GM19452 (cell line): ENCODE measurements around the gene FYN.

Experiments
- ATAC-seq: cut with Tn5 transposase; IDR thresholded peaks from one replicate; pipeline ENCODE4 v1.9.1; 2021; ENCODE audit not compliant: unreplicated experiment

FYN gene

GRCh38 chr6:111772381-111772780 lies 100.9 kb downstream of the FYN start:
- ATAC-seq = no peak

- ATAC-seq = no peak
Measured at GRCh38 chr6:111771629-111772028, 101.6 kb downstream of the FYN start.

DNA sequence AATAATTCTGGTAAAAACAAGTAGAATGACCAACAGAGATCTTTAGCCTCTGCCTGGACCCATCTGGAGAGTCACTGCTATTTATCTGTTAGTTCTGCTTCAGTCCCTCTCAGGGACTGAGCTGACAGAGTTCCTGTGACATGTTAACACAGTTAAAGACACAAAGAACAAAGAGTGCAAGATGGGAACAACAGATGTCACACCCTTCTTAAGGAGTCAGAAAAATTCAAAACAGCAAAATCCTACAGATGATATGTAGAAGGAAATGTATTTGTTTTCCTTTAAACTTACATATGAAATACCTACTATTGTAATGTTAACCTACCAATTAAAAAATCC lies 102.2 kb downstream of the FYN start:
- no peak for ATAC-seq

- no peak for ATAC-seq
Measured at GRCh38 chr6:111770263-111771093, 102.8 kb downstream of the FYN start.

DNA sequence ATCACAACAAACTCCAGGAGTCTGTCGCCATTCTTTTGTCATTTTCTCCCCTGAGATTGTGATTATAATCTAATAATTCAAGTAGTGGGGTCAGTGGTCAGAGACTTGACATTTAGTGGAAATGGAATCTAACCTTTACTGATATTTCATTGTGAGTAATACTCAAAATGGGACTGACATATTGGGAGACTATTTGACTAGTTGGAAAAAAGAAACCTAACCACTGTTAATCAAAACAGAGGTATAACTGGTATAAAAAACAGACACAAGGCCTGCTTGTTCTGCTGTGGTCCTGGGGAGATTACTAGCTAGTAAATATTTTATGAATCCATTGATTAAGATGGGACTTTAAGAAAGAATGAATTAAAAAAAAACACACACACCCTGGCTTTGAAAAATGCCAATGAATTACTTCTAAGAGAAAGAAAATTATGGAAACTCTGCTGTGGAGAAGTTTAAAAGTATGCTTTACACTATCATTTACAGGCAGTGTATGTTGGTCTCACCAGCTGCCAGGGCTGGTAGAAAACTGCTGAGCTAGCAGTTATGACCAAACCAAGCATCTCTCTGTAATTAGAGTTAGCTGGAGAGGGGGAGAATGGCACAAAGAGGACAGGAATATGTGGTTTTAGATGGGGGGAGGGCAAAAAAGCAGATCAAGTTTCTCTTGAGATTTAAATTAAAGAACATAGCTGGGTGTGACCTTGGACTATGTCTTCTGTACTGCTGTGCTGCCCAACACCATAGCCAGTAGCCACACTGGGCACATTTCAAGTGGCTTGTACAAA lies 103.7 kb downstream of the FYN start:
- no peak for ATAC-seq

GRCh38 chr6:111768431-111768770 lies 104.9 kb downstream of the FYN start:
- ATAC-seq = no peak

- no peak for ATAC-seq
Measured at GRCh38 chr6:111767752-111768430, 105.4 kb downstream of the FYN start.

DNA sequence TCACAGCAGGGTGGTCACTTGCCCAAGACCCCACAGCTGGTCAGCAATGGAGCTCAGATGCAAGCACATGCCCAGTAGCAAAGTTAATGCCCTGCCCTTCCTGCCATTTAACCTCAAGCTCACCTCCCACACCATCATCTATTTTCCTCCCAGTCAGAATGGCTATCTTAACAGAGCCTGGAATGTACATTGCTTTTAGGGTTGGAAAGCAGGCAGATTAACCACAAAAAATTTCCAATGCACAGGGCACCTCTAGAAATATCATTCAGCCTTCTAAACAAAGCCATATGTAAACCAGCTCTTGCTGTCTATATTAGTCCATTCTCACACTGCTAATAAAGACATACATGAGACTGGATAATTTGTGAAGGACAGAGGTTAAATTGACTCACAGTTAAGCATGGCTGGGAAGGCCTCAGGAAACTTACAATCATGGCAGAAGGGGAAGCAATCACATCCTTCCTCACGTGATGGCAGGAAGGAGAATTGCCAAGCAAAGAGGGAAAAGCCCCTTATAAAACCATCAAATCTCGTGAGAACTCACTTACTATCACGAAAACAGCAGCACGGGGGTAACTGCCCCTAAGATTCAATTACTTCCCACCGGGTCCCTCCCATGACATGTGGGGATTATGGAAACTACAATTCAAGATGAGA lies 106.9 kb downstream of the FYN start:
- ATAC-seq = no peak

GRCh38 chr6:111765763-111766162 lies 107.5 kb downstream of the FYN start:
- ATAC-seq = no peak

DNA sequence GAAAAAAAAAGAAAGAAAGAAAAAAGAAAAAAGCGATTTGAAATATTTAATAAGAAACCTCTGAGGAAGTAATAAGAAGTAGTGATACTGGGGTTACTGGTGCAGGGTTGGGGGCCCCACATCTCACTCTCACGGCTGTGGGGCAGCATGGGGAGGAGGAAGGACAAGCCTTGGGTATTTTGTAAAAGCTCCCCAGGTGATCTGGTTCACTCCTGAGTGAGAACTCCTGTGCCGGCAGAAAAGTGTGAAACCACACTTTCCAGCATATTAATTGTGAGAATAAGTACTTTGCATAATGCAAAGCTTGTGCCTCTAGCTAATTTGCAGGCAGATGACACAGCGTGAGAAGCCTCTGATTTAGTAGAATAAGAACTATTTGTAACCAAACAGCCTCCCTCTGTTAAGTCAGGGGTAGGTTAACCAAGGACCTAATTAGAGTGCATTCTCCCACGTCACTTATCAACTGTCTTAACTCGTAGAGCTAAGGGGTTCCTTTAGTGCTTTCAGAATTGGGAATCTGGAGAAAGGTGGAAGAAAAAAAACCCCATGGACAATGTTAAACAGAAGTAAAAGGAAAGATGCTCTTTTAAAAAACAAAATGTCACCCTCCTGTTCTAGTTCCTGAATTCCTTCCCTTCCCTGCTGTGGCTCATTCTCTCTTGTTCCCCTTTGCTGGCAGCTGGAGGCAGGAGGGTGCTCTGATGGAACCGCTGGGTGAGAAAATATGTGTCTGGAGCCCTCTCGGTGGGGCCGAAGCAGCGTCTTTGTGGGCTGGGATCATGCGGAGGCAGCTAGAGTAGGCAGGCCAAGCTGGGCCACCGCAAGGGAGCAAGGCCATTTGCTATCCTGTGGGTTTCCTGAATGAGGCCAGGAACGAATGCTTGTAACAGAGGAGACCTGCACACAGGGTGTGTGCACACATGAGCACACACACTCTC lies 108.7 kb downstream of the FYN start:
- peak; percentile 83 for ATAC-seq

DNA sequence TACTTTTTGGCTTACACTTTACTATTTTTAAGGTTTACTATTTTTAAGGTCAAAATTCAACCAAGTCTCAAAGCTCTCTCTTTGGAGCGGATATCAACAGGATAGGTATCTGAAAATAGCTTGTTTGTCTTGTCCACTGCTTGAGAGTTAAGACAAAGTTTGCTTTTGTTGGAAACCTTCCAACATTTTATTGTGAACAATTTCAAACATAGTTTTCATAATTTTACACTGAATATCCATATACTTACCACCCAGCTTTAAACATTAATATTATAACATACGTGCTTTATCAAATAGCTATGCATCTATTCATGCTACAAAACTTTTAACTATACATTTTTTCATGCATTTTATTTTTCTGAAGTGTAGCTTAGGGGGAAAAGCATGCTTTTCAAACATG lies 109.9 kb downstream of the FYN start:
- no peak for ATAC-seq

DNA sequence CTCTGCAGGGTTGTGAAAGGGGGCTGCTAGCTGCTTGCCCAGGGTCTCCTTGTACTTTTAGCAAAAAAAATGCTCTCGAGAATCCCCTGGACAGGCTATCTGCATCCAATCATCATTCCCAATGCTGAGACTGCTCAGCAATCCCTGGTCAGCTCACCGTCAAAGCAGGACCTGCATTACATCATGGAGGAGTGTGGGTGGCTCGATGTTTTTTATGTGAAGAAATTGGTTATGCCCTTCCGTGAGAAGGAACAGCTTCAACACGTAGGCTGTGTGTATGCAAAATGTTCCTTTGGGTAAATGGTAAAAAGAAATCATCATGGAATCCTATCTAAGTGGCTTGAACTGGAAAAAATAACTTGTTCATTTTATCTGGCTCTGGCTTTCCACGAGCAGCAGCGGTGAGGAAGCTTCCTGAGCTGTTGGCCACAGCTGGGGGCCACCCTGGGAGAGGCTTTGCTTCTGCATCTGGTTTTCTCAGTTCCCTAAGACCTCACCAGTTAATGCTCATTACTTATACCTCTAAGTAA lies 111.4 kb downstream of the FYN start:
- ATAC-seq = peak; percentile 32

DNA sequence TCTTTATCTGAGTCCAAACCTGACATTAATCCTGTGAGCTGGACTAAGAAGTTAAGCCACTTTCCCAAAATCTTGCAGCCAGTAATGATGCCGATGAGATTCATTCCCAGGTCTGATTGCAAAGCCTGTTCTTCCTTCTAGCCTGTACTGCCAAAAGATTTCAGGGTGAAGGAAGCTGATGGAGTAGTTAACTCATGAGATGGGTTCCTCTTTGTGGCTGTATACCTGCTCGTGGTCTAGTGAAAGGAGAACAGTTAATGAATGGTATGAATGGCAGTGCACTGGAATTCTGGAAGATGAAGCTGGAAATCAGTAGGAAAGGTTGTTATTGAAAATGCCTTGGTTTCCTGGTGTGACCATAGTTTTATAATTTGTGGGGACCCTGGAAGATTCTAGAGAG lies 112.0 kb downstream of the FYN start:
- no peak for ATAC-seq

DNA sequence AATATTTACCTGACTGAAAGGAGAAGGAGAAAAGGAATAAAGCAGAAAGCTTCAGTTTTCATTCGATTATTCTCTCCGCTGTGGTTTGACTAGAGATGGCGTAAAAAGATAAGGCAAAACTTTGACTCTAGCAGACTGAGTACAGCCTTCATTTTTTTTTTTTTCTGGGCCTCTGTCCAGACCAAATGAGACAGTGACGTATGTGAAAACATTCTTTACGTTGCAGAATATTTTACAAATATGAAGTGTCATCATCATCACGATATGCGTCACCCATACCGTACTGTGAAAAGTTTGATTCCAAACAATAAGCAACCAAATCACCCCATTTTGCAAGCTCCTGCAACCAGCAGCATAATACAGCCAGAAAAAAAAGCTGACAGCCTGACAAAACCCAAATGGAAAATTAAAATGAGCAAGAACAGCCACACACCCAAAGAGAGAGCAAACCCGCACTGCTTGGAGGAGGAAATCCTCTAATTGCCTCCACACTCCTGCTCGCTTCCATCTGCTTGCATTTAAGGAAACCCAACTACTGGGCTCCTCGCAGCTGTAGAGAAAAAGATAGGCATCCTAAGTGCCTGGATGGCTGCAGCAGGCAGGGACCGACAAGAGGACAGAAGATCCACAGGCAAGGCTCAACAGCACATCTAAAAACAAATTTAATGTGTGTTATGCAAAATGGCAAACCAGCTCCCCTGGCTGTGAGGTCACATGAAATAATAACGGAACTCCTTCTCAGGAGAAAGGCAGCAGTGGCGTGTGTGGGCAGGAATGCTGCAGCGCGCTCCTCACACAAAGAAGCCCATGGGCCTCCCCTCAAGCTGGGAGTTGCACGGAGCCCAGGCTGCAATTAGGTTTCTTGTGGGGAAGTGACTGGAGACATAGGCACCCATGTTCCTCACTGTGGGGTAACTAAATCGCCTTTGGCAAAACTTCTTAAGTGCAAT lies 113.1 kb downstream of the FYN start:
- ATAC-seq = no peak

GRCh38 chr6:111759331-111759835 lies 113.9 kb downstream of the FYN start:
- no peak for ATAC-seq

DNA sequence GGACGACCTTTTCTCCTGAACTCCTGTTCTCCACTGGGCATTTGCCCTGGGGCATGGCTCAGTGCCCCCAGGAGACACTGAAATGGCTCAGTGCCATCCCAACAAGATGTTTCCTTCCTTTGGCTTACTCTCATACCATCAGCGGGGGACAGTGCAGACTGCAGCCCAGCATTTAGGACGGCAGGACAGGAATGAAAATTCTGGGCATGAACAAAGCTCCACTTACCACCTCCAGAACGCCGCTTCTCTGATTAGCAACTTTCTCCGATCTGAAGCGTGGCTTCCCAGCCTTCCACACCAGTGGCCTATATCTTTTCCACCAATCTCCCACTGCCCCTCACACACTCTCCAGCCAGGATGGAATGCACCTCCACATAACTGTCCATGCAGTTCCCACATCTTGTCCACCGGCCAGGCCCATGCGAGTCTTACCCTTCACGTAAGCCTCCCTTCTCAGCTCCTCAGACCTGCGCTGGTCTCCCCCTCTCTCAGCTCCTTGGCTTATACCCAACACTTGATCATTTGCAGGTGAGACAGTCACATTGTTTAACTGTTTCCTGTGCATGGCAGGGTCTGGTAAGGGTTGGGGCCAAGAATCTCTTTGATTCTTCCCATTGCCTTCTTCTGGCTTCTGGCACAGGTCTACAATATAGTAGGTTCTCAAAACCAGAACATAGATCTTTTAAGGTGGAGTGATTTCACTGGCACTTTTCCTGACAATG lies 114.5 kb downstream of the FYN start:
- no peak for ATAC-seq

GRCh38 chr6:111757342-111757741 lies 115.9 kb downstream of the FYN start:
- ATAC-seq = no peak

GRCh38 chr6:111754423-111754822 lies 118.8 kb downstream of the FYN start:
- no peak for ATAC-seq
